Tongue (tissue), 2 donors: ENCODE measurements around the gene PIP4K2A. TPM values are rescaled to one million over a fixed set of nuclear protein-coding genes. Genes with fewer than 3 reads are reported as not detected.

Experiments
- DNase-seq: peaks from one replicate; pipeline ENCODE4 v3.0.0-alpha.2; 2015
- total RNA-seq: library from RNA; depleted of rRNA; stranded (reverse); fragments of >200 nt; gene quantifications from one replicate; pipeline ENCODE4 v1.2.3, GENCODE V29; 2014

PIP4K2A gene
- total RNA-seq, 1 donor from 2014 or later: 19.8 TPM

DNA sequence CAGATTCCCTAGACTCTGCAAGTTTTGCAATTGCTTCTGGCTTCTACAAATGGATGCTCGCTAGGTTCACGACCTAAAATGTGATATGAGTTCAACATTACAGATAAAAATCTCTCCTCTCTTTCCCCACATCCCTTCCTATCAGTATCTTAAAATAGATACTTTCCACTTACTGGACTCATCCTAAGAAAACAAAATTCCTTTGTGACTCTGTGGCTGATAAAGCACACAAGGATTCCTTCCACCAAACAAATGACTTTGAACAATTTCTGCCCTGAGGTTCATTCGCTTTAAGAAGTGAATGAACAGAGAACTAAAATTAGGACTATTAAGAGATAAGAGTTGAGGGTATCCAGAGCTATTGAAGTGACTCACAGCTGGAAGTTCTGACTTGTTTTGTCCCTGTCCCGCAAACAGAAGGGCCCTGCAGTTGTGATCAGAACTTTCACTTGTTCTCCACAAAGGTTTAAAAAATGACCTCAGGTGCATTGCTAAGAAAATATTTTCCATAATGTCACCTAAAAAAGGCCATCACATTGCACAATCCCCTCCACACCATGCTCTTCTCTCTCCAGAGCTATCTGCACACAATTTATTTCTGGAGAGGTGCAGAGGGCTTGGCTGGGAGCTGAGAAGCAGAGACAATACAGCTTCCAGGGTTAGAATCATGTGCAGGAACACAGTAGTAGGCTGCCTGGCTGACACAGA, 96.1 kb downstream of the PIP4K2A start:
- DNase-seq: no peak

DNA sequence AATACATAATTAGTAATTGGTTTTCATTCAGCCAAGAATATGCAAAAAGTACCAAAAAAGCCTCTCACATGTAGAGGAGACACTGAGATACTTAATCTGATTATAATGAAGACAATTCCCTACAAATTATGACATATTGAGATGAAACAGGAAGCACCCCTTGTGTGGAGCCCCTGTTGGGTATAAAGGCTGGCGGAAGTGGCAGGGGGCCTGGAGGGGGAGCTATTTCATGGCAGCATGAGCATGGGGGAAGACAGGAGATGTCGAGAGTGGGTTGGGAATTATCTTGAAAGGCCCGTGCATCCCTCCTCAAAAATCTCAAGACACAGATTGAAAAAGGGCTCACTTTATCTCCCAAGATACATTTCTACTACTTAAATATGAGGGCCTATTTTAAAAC, 96.9 kb downstream of the PIP4K2A start:
- DNase-seq: no peak

DNA sequence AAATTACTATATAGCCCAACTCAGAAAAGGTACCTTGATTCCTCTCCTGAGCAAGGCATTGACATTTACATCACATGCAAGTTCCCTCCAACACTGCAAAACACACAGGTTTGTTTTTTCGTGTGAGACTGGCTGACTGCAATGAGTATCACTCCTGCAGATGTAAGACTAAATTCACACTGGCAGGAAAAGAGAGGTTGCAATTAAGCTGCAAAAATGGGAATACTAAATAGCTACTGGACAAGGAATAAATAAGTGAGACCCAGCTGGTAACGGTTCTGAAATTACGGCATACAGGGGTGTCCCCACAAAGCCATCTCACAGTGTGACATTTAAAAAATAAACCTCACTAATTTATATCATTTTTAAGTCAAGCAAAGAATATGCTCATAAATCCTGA, 97.3 kb downstream of the PIP4K2A start:
- DNase-seq: no peak

DNA sequence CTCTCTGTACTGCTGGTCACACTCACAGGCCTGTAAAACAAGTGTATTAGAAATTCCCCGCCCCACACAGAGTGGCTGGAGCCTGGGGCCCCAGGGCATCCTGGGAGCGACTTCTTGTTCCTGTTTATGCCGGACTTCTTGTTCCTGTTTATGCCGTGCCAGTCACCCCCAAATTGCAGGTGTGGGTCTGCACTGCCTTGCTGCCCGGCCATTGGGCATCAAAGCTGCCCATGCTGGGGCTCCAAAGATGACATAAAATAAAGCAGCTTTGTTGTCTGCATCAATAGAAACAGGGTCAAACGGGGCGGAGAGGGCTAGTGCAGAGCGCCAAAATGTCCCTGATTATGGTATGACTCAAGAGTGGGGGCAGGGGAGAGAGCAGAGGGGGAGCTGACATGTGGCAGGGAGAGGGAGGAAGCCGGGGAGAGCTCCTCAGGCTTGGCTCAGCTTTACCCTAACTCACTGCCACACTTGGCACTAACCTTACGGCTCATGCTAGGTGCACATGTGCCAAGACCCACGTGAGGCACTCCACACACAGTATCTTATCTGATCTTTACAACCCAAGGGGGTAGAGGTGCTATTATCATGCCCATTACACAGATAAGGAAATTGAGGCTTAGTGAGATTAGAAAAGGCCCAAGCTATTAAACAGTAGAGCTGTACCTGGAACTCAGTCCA, 98.4 kb downstream of the PIP4K2A start:
- no peak for DNase-seq

DNA sequence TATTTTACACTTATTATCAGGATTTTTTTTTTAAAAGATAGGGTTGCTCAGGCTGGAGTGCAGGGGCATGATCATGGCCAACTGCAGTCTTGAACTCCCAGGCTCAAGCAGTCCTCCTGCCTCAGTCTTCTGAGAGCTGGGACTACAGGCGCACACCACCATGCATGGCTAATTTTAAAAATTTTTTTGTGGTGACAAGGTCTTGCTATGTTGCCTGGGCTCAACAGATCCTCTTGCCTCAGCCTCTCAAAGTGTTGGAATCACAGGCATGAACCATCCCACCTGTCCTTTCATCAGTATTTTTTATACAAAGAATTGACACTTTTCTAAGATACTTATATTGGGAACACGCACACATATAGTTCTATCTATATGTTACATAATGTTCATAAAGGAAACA, 99.3 kb downstream of the PIP4K2A start:
- no peak for DNase-seq

DNA sequence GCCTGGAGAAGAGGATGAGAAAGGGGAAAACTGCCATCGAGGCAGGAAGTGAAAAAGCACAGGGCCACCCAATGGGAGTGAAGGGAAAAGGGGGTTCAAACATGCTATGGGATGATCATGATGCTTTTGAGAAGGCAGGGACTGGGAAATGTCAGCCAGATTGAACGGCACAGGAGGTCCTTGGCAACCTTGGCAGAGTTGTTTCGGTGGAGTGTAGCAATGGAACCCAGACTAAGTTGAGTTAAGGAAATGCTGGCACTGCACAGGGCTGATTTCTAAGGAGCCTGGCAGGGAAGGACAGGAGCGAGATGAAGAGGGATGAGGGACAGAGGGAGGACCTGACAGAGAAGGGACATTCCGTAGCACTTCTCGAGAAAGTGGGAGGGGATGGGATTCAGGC, 101.4 kb downstream of the PIP4K2A start:
- no peak for DNase-seq

DNA sequence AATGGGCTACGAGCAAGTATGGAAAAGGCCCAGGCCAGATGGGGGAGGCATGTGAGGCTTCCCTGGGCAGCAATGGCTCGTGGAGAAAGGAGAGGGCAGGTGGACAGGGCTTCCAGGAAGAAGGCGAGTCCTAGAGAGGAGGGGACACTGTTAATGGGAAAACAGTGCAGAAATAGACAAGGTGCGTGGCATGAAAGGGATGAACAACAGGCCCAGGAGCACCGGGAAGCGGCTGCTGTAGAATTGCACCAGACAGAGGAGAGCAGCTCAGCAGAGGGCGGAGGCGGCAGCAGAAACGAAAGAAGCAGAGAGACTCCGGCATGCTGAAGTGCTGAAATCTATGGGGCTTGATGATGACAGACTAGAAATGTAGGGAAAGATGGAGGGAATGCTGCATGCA, 102.1 kb downstream of the PIP4K2A start:
- DNase-seq: no peak

DNA sequence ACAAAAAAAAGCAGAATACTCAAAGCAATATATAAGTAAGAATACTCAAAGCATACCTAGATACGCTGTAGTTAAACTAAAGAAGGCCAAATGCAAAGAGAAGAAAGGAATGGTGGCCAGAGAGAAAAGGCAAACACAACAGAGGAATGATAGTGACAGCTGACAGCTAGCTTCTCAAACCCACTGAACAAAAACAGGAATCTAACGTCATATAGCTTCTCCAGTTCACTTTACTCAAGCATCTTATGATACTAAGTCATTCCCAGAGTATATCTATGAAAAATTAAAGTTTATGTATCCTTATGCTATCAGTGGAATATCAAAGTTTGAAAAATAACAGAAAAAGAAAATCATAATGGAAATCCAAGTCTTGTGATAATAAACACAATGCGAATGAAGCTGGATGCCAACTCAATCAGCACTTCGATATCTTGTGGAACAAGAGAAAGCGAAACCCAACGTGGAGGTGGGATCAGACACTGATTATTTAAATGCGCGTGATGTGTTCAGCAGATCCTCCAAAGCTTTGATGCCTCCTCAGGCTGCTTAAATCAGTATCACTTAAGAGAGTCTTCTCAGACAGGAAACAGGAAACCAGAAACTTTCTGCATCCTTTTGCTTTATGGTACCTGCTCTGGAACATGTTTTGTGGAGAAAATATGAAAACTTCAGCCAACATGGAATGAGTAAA, 102.8 kb downstream of the PIP4K2A start:
- no peak for DNase-seq

DNA sequence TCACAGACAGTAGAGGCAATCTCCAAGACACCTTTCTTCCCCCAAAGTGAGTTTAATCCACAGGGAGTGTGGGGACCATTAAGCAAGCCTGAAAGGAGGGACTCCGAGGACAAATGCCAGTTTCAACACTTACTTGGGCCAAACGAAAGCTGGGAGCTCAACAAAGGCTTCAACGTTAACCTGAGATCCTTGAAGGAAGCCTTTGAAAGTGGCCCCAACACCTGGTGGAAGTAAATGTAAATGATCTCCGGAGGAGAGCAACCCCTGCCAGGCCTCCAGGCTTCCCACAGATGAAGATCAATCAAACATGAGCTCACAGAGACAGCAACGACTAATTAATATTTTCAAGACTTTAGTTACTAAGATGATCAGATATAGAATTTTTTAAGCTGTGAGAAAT, 103.8 kb downstream of the PIP4K2A start:
- DNase-seq: no peak

DNA sequence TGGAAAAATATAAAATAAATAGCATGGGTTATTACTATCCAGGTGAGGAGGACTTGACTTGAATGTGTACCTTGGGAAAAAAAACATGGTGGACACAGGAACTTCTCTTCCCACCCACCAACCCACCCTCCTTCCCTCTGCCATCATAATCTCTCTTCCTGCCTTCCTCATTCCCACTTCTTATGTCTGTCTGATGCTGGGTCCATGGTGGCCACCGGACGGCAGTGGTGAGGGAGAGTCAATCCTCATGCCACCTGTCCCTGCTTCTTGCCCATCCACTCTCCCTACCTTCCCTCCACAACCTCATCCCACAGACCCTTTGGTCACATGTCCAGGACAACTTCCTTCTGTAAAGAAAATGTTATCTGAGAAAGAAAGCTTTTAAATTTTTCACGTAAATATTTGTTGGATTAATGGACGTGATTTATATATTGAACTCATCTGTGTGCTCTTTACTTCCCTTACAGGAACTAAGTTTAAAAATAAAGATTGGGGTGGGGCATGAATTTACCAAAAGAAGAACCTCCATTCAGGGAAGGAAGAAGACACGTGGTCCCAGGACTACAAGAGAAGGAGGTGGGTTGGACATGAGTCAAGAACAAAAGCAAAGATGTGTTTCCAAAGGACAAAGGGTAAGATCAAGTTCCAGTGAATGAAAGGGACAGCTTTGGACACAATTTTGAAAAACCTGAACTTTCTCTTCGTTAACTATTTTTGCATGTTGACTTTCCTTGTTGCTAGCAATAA, 104.5 kb downstream of the PIP4K2A start:
- DNase-seq: no peak

DNA sequence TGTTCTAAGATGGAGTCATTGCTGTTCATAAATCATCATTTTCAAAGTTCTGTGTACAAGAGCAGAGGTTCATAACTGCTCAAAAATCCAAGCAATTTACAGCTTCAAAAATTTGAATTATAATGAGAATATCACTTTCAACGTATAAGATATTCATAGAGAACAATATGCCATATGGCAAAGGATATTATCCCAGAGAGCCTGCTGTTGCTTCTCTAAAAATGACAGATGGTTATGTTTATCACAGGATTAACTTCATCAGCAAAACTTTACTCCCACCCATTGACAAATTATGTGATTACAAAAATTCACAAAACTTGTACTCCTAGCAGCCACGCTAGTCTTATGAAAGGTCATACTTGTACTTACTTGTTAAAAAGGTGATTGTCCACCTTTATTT, 105.1 kb downstream of the PIP4K2A start:
- no peak for DNase-seq

DNA sequence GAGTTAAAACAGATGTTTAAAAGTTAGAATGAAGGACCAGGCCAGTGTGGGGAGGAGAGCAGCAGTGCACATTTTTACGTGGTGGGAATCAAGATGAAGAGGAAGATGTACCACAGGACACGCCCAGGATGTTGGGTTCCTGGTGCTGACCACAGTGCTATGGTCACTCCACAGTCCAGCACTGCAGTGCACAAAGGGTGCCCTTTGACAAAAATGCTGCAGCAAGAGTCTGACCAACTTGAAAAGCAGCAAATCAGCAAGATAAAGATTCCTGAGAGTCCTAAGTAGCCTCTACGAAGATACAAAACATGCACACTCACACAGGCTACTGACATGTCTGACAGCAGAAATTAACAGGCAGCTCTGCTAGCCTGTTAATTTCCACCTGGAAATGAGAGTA, 107.1 kb downstream of the PIP4K2A start:
- no peak for DNase-seq

DNA sequence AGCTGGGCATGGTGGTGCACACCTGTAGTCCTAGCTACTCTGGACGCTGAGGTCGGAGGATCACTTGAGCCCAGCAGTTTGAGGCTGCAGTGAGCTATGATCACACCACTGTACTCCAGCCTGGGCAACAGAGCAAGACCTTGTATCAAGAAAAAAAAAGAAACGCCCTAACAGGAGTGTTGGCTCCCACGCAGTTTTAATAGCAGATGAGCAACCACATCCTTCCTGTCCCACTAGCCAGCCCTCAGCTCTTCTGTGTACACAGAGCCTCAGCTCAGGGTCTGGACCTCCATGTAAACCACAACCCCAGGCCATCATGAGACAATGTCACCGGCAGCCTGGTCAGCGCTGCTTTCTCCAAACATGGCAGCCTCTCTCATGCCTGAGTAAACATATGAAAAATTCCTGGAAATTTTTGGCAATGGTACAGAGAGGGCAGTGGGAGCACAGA, 108.2 kb downstream of the PIP4K2A start:
- DNase-seq: no peak

DNA sequence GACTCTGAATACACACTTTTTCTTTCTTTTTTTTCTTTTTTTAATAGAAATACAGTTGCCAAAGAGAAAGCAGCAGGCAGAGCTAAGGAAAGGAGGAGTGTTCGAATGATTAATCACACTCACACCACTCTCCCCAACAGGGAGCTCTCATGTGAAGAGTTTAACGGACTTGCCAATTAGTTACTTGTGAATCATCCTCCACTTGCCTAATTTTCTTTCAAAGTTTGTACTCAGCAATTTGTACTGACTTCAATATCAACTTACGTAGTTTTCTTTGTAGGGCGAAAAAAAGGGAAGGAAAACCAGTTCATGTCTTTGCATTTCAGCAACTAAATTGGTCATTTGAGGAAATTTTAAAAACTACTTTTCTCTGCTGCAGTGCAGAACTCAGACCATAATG, 109.2 kb downstream of the PIP4K2A start:
- DNase-seq: no peak

DNA sequence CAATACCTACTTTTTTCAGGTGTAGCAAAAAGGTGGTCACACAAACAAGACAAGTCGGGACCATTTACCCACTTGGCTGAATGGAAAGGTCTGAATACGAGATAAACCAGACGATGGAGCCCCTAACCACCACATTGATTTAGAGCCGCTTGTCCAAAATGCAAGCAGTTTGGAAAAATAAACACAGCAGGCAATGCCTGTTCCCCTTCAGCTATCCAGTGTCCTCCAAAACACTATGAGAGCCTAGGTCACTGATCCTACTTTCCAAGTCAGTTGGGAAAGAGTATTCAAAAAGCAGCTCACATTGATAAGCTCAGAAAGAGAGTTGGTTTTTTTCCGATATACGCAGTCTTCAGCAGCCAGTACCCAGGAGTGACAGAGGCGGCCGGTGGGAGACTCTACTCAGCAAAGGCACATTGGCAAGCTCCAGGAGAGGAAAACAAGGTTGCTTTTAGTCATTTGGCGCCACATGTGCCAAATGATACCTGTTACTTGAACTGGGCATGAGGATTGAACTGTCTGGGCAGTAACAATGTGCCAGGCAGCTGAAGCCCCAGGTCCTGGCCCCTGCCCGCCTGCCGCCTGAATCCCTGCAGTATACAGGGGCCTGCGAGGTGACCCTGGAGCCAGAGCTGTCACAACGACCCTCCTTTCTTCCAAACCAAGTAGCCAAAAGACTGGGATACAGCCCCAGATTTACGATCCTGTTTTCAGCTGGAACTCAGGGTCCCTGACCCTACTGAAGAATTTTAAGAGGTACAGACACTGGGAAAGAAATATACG, 109.8 kb downstream of the PIP4K2A start:
- DNase-seq: no peak

DNA sequence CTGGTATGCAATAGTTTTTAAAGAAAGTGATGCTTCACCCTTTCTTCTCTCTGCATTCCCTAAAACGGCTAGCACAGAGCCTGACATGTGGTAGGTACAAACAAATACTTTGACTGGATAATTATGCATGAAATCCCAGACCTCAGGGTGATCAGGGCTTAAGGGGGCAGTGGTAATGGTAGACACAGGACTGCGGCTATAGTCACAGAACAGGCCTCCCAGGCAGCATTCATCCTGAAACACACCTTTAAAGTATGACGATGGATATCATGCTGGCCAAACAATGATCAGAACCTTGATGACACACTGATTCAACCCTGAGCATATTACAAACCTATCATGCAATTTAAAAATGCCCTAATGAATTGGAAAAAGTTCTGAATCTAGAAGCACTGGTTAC, 110.8 kb downstream of the PIP4K2A start:
- DNase-seq: no peak

DNA sequence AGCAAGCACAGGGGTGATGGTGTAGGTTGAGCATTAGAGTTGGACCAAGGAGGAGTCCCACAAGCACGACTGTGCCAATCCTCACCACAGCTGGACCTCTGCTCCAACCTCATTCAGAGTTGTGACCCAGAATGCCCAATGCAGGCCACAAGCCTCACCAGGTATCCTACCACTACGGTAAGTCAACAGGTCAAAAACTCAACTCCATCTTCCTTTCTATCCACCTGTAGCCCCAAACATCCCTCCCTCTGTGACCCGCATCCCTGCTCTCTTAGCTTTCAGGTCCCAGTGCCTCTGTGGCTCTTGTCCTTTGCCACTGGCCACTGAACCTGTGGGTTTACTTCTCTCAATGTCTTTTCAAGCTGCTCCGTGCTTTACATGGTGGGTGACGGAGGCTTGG, 112.8 kb downstream of the PIP4K2A start:
- no peak for DNase-seq

DNA sequence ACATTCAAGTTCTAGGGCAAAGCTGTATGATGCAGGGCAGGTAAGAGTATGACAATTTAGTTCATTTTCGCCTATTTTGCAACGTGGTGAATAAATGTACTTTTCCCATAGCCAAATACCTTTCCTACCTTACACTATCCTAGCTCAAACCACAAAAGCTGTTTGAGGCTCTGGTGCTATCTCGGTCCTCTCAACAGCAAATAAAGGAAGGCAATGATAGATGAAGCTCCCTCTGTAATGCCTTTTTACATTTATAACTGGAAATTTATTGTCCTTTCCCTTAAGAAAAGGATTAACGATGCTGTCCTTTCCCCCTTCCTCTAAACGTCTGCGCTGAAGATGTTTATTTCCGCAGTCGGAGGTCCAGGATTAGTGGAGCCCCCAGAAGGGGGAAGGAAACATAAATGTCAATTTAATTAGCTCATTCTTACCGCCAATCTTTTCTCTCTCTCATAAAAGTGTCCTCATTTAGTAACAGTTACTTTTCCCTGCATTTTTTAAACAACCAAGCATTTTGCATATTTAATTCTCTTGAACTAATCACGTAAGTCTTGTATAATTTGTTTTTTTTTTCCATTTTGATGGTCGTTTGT, 114.6 kb downstream of the PIP4K2A start:
- DNase-seq: no peak

DNA sequence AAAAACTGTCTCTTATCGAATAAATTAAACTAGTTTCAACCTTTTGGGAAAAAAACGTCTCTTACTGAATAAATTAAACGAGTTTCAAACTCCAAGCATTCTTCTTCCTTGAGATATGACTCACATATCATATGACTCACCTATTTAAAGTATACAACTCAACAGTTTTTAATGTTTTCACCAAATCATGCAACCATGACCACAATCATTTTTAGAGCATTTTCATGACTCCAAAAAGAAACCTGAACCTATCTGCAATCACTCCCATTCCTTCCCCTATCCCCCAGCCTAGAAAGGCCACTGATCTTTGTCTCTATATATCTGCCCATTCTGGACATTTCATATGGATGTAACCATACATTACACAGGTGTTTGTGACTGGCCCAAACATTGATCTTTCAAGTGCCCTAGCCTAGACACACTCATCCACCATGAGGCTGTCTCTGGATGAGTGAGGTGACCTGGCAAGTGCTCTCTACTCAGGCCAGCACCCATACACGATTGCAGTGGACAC, 115.3 kb downstream of the PIP4K2A start:
- DNase-seq: no peak

DNA sequence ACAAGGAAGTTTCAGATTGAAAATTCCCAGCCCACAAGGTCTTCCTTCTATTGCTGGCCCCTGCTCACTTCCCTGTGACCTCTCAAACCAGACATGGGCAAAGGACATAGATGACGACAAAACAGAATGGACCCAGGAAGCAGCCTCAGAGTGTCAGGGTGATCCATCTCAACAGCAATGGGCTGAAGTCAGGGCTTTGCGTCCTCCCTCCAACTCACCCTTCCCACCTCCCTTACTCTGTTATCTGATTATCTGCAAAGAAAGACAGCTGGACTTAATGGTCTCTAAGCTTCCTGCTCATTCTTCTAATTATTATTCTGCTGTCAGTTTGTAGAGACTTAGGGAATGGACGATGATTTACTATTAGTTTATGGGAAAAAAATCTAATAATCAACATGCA, 115.9 kb downstream of the PIP4K2A start:
- no peak for DNase-seq

DNA sequence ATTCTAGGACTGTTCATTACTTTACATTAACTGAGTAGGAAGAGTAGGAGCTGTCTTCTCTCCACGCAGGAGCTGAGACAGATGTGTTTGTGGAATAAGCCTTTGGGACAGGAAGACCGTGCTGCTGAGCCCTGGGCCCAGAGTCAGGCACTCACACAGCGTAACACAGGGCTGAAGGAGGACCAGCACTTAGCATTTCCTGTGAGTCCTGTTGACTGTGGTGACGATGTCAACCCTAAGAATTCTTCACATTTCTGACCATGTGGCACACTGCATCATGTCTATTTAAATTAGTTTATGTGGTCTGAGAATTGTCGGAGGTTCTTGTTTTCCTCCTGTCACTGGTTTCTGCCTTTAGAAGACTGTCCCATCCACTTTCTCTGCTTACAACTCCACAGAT, 117.2 kb downstream of the PIP4K2A start:
- DNase-seq: no peak
